GM12892 (cell line): ENCODE data around the gene ESRRA.

Experiments used
- DNase-seq: peaks from one replicate; pipeline ENCODE4 v3.0.0; 2011; ENCODE audit not compliant: insufficient read length
- FAIRE-seq: peaks from 2 replicates; lab custom pipeline; 2011; peaks lifted over from hg19 to GRCh38; lab: Jason Lieb, UNC
- POLR2A ChIP-seq: IDR thresholded peaks from 2 replicates; pipeline ENCODE4 v1.6.1; 2011; ENCODE audit warnings: low read depth, low read length, control low read depth
- POLR2AphosphoS5 ChIP-seq: IDR thresholded peaks from 2 replicates; pipeline ENCODE4 v1.6.1; 2011; ENCODE audit warnings: low read depth, low read length, control low read depth
- TAF1 ChIP-seq: IDR thresholded peaks from 2 replicates; pipeline ENCODE4 v1.6.1; 2011; ENCODE audit warnings: low read depth, mild to moderate bottlenecking, control low read depth, low read length, borderline replicate concordance

ESRRA gene

DNA sequence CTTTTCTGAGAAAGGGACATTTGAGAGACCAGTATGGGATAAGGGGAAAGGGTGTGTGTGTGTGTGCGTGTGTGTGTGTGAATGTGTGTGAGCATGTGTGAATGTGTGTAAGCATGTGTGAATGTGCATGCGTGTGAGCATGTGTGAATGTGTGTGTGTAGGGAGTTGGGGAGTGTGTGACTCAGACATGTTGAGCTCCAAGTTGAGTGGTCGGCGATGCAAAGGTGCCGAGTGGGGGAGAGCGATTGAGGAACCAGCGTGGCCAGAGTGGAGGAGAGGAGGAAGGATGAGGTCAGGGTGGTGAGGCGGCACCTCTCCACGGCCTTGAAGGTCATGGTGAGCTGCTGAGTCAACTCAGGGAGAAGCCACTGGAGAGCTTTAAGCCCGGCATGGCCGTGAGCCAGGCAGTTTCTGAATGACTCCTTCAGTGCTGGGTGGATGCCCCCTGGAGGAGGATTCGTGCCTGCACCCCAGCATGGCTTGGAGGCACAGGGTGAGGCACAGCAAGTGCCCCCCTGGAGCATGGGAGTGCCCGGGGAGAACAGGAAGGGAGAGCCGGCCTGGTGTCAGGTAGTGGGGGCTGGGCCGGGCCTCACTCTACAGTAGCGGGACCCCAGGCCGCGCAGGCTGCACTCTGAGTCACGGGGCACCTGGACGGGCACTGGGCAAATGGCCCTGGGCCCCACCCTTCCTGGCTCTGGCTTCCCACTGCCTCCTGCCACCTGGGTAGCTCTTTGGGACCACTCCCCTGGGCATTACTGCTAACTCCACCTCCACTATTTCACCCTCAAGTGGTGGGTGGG, 26.4 kb downstream of the ESRRA start:
- DNase-seq (peak; percentile 89), FAIRE-seq (peak; percentile 95)
- TF ChIP-seq POLR2A (peak; percentile 43), POLR2AphosphoS5 (peak; percentile 35; the same call in 1 of the 2 replicates), TAF1 (no peak; the same call in 1 of the 2 replicates)

DNA sequence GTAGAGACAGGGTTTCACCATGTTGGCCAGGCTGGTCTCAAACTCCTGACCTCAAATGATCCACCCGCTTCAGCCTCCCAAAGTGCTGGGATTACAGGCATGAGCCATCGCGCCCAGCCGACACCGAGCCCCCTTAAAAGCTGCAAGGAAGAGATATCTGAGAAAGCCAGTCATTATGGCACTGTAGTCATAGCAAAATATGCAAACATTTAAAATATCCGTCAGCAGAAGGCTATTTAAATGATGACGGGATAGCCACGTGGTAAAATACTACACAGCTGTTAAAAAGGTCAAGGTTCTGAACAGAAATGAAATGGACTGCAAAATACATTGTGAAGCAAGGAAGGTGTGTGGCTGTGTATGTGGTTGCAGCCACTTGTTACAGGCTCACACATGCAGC, 28.2 kb downstream of the ESRRA start:
- FAIRE-seq (no peak), DNase-seq (no peak)
- TF ChIP-seq TAF1 (no peak), POLR2AphosphoS5 (no peak), POLR2A (no peak)

DNA sequence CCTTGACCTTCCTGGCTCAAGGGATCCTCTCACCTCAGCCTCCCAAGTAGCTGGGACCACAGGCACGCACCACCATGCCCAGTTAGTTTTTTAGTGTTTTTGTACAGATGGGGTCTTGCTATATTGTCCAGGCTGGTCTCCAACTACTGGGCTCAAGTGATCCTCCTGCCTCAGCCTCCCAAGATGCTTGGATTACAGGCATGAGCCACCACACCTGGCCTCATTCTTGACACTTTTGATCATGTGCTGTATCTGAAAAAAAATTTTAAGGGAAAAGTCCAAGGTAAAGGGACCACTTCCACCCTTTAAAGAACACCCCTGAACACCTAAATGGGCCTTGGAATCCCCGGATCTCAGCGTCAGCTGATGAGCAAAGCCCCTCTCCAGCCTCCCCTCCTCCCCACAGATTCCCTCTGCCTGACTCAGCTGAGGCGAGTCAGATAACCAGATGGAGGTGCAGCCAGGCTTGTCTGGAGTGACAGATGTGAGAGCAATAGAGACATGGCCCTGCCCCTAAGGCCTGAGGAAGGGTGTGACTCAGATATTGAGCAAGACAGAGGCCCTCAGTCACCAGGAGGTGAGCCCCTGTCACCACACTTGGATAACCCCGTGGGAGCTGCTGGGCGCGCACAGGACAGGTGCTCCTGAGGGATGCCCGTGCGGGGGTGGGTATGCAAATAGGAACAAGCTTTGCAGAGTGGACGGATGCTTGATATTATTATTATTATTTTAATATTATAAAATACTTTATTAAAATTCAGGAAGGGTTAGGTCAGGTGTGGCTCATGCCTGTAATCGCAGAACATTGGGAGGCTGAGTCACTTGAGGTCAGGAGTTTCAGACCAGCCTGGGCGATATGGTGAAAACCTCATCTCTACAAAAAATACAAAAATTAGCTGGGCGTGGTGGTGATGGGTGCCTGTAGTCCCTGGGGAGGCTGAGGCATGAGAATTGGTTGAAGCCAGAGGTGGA, 29.7 kb downstream of the ESRRA start:
- peak; percentile 37; the same call in 1 of the 2 replicates for TF ChIP-seq POLR2AphosphoS5
- TF ChIP-seq TAF1, result no peak
- no peak for TF ChIP-seq POLR2A
- FAIRE-seq (peak; percentile 91), DNase-seq (peak; percentile 83)

DNA sequence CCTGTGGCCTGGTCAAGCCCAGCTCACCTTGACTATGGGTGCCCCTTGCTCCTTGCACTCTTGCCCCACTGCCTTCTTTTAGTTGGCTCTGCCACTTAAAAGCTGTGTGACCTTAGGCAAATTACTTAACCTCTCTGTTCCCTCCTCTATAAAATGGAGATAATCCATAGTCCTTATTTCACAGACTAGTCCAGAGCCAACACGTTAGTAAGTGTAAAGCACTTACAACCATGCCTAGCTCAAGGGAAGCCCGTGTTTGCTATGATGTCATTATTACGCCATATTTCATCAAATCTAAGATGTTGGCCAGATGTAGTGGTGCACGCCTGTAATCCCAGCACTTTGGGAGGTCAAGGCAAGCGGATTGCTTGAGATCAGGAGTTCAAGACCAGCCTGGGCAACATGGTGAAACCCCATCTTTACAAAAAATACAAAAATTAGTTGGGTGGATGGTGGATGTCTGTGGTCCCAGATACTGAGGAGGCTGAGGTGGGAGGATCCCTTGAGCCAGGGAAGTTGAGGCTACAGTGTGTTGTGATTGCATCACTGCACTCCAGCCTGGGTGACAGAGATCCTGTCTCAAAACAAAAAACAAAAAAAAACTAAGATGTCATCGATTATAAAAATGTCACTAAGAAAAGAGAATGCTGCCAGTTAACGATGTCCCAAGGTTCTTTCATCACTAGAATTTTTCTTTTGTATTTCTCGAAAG, 32.4 kb downstream of the ESRRA start:
- TF ChIP-seq POLR2A (no peak), POLR2AphosphoS5 (no peak), TAF1 (no peak)
- DNase-seq, result no peak
- no peak for FAIRE-seq

DNA sequence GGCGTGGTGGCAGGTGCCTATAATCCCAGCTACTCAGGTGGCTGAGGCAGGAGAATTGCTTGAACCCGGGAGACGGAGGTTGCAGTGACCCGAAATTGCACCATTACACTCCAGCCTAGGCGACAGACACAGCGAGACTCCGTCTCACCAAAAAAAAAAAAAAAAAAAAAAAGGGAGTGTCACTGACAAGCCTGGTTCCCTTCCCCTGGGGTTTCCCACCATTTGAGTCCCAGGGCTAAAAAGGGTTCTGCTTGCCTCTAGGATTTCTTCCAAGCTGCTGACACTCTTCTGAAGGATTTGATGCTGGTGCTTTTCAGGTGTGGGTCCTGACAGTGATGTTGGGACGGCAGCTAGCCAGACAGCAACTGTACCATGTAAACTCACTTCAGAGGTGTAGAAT, 33.4 kb downstream of the ESRRA start:
- DNase-seq (no peak), FAIRE-seq (peak; percentile 65)
- no peak for TF ChIP-seq POLR2AphosphoS5

DNA sequence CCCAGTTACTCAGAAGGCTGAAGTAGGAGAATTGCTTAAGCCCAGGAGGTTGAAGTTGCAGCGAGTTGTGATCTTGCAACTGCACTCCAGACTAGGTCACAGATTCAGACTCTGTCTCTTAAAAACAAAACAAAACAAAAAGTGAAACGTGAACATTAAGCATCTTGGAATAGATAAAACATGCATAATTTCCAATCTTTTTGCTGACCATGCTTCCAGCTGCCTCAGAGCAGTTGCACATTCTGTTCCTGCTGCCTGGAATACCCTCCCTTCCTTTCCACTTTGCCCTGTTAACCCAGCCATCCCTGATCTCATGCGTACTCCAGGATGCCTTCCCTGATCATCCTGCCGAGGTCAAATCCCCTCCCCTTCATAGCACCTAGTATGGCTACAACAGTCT, 34.0 kb downstream of the ESRRA start:
- DNase-seq (no peak), FAIRE-seq (peak; percentile 67)
- TF ChIP-seq POLR2A (no peak), TAF1 (no peak), POLR2AphosphoS5 (no peak)

DNA sequence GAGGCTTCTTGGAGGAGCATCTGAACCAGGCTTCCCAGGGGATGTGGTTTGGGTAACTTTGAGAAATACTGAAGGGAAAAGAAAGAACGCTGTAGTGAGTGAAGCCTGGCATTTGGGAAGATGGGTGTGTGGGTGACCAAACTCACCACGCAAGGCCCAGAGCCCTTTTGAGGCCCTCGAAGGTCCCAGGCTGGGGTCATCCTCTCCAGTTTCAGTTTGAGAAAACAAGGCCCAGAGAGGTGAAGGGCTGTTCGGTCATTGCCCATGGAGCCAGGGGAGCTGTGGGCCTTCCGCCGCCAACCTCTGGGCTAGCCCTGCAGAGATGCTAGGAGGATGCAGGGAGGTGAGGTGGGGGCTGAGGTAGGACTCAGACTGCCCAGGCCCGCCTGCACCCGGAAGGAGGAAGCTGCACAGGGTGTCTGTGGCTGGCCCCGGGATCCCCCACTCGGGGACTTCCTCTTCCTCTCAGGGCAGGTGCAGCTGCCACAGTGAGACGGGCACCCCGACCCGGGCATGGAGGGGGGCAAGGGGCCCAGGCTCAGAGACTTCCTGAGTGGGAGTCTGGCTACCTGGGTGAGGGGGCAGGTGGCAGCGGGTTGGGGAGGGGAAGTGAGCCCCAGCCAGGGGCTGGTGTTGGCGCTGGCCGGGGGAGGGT, 34.6 kb downstream of the ESRRA start, which contains the start of gene CCDC88B:
CCDC88B (plus strand) TSS at position 451 of the 655 bp plus-strand sequence; CDS start at position 514, 63 bp downstream.
- no peak for TF ChIP-seq TAF1
- TF ChIP-seq POLR2AphosphoS5, result peak; percentile 41
- TF ChIP-seq POLR2A, result peak; percentile 26; the same call in 1 of the 2 replicates
- FAIRE-seq (peak; percentile 17), DNase-seq (peak; percentile 93)

DNA sequence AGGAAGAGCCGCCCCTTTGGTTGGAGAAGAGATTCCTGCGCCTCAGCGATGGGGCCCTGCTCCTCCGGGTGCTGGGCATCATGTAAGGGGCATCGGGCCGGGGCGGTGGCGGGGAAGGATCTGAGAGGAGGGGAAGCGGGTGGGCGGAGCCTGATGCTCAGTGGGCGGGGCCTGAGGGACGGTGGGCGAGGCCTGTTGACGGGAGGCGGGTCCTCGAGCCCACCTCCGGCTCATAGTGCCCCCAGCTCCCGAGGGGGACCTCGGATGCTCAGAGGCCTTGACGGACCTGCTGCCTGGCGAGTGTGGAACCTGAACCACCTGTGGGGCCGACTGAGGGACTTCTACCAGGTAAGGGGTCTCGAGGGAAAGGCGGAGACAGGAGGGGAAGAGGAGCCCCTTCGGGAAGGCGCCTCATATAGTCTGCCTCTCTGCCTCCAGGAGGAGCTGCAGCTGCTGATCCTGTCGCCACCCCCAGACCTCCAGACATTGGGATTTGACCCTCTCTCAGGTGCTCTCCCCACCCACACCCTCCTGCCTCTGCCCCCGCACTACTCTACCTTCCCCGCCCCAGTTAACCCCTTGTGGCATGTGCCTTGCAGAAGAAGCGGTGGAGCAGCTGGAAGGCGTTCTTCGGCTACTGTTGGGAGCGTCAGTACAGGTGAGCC, 35.5 kb downstream of the ESRRA start:
- FAIRE-seq (peak; percentile 98), DNase-seq (peak; percentile 84)
- TF ChIP-seq TAF1 (0 out of 2 replicates have a peak, but pooled peaks have one; percentile 42), POLR2A (no peak), POLR2AphosphoS5 (peak; percentile 33; the same call in 1 of the 2 replicates)

DNA sequence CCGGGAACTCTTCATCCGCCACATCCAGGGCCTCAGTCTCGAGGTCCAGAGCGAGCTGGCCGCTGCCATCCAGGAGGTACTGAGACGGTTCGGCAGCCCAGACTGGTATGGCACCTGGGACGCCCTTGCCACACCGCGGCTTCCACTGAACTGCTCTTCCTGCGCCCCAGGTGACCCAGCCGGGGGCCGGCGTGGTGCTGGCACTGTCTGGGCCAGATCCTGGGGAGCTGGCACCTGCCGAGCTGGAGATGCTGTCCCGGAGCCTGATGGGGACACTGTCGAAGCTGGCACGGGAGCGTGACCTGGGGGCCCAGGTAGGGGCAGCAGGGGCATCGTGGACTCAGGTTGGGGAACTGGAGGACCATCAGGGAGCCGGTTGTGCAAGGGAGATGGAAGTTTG, 36.1 kb downstream of the ESRRA start:
- no peak for FAIRE-seq
- no peak for TF ChIP-seq TAF1
- no peak for TF ChIP-seq POLR2A
- TF ChIP-seq POLR2AphosphoS5, result no peak
- no peak for DNase-seq
